AG04449 (cell line): ENCODE data around the gene CDH8.

Experiments used
- CTCF ChIA-PET: fragments of 350-600 bp; formaldehyde crosslinking; extraction: SDS; loops from one replicate; lab custom pipeline; 2021; ENCODE audit warnings: antibody characterized with exemption; lab: Yijun Ruan, JAX
- POLR2A ChIA-PET: fragments of 400-600, 350-600 bp; formaldehyde crosslinking; extraction: SDS; loops from one replicate; lab custom pipeline; 2020; ENCODE audit warnings: antibody characterized with exemption, inconsistent platforms; lab: Yijun Ruan, JAX
- DNase-seq: peaks from one replicate; pipeline ENCODE4 v3.0.0-alpha.2; 2010; ENCODE audit warnings: low read depth, low spot score
- H3K4me3 ChIP-seq: 2 replicates; pipeline ENCODE4 v1.5.1; 2011; ENCODE audit warnings: low read depth, mild to moderate bottlenecking, control low read depth, low read length
- TF ChIP-seq, protein P1 (sequence below): IDR thresholded peaks from one replicate; pipeline ENCODE4 v1.5.1; 2011; ENCODE audit warnings: mild to moderate bottlenecking, moderate library complexity, low read length, control low read depth, inconsistent platforms; ENCODE audit not compliant: insufficient read depth; ENCODE audit errors: missing control alignments

The CDH8 gene

DNA sequence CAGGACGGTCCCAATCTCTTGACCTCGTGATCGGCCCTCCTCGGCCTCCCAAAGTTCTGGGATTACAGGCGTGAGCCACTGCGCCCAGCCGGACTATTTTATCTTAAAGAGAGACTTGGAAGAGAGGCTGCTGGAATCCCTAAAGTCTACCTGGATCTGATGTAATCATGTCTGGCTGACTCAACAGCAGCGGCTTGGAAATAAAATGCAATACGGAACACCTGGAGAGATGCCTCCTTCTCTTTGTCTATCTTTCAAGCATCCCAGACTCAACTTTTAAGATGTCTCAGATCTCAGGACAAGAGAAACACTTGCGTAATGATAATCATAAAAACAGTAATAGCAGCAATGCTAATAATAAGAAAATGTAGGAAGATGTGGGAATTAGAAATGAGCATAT, 95.6 kb downstream of the CDH8 start:
- no peak for DNase-seq
- CTCF ChIA-PET, result no interaction called here
- POLR2A ChIA-PET, result no interaction called here
- TF ChIP-seq, protein P1, sequence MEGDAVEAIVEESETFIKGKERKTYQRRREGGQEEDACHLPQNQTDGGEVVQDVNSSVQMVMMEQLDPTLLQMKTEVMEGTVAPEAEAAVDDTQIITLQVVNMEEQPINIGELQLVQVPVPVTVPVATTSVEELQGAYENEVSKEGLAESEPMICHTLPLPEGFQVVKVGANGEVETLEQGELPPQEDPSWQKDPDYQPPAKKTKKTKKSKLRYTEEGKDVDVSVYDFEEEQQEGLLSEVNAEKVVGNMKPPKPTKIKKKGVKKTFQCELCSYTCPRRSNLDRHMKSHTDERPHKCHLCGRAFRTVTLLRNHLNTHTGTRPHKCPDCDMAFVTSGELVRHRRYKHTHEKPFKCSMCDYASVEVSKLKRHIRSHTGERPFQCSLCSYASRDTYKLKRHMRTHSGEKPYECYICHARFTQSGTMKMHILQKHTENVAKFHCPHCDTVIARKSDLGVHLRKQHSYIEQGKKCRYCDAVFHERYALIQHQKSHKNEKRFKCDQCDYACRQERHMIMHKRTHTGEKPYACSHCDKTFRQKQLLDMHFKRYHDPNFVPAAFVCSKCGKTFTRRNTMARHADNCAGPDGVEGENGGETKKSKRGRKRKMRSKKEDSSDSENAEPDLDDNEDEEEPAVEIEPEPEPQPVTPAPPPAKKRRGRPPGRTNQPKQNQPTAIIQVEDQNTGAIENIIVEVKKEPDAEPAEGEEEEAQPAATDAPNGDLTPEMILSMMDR, result no peak
- no peak overlapping the region for H3K4me3 ChIP-seq

DNA sequence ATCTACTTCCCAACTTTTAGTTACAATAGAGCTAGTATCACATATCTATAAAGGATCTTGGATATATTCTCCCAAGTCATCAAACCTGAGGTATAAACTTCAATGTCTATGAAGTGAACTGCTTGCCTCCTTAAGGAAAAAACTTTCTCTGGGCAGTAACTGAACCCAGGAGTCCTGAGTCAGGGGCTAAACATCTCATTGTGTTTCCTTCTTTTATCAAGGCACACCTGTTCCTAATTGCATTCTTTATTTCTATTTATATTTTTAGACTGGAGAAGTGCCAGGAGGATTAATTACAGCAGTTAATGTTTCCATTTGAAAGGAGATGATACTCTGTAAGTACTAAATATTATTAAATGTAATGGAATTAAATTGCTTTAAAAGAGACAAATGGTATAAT, 98.6 kb downstream of the CDH8 start:
- TF ChIP-seq, protein P1, result no peak
- DNase-seq, result no peak
- no peak overlapping the region for H3K4me3 ChIP-seq
- POLR2A ChIA-PET, result no interaction called here
- CTCF ChIA-PET, result no interaction called here

DNA sequence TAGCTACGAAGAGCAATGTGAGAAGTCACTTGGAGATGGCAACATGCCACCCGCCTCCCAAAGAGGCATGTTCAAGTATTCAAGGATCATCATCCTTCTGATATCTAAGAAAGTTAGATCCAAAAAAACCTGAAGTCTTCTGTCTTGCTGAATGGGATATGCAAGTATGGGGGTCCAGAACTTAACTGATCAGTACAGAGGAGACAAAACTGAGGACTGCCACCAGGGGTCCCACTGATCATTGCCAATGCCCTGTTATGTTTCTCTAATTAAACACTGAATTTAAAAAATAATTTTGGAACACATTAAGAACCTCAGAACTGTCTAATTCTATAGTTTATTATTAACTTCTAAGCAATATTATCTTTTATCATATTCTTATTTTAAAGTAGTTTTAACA, 99.7 kb downstream of the CDH8 start:
- H3K4me3 ChIP-seq, result no peak overlapping the region
- TF ChIP-seq, protein P1, result peak; percentile 6
- DNase-seq, result no peak
- CTCF ChIA-PET, result interaction anchor here (0.9 kb wide), 1 partner anchor 8 kb away, joined by 4 read pairs; no protein-coding TSS in a partner anchor
- POLR2A ChIA-PET, result no interaction called here

DNA sequence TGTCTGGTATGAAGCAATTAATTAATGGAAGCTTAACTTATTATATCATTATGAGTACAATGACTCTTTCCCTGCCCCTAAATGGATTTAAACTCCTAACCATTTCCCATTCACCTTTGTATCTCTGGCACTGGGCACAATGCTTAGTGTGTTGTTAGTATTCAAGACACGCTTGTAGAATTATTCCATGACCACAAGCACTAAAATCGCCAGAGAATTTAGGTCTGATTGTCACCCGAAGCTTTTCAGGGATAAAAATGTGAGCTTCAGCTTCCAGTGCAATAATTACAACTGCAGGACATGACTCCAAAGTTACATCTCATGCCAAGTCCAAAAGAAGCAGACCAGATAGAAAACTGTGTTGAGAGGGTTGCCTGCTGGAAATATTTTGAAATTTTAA, 101.6 kb downstream of the CDH8 start:
- DNase-seq, result no peak
- CTCF ChIA-PET, result no interaction called here
- POLR2A ChIA-PET, result no interaction called here
- no peak overlapping the region for H3K4me3 ChIP-seq
- TF ChIP-seq, protein P1, result no peak

DNA sequence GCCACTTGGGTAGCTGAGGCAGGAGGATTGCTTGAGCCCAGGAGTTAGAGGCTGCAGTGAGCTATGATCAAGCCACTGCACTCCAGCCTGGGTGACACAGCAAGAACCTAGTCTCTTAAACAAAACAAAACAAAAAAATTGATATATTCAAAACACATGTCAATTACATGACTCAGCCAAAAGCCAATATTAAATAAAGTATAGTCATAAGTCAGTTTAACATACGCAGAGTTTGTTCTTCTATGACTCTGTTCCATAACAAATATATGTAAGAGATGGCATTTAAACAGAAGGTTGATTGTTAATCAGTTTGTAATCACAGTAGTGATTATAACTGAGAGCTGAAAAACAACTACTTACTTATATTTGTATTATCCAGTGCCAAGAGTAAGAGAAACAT, 106.5 kb downstream of the CDH8 start:
- CTCF ChIA-PET, result interaction anchor here (1.5 kb wide), 1 partner anchor 18 kb away, joined by 3 read pairs; no protein-coding TSS in a partner anchor
- TF ChIP-seq, protein P1, result no peak
- no peak overlapping the region for H3K4me3 ChIP-seq
- POLR2A ChIA-PET, result no interaction called here
- no peak for DNase-seq

DNA sequence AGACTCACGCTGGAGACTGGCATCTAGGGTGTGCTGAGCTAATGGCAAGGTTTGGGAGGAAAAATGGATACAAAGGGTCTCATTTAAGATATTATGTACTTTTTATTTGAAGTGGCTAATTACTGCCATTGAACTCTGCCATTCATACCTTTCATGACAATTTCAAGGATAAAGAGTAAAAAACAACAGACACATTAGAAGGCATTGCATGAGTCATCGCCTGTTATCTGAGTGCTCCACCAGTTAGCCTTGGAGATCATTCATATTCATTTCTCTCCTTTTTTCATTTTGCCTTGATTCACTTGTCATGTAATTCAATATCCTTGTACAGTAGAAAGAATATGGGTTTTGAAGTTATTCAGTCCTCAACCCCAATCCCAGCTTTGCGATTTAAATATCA, 109.5 kb downstream of the CDH8 start:
- ChIA-PET POLR2A (no interaction called here), CTCF (no interaction called here)
- TF ChIP-seq, protein P1, result no peak
- no peak overlapping the region for H3K4me3 ChIP-seq
- no peak for DNase-seq
